ENCODE data around the gene KLLN.
A peak's percentile ranks its signal among the peaks of the same experiment; 100 is the strongest.
"Not testable (repeated sequence)": the region's sequence is repeated elsewhere in the genome, so short reads cannot be mapped to it uniquely, and the experiment has no call there.

The KLLN gene

DNA sequence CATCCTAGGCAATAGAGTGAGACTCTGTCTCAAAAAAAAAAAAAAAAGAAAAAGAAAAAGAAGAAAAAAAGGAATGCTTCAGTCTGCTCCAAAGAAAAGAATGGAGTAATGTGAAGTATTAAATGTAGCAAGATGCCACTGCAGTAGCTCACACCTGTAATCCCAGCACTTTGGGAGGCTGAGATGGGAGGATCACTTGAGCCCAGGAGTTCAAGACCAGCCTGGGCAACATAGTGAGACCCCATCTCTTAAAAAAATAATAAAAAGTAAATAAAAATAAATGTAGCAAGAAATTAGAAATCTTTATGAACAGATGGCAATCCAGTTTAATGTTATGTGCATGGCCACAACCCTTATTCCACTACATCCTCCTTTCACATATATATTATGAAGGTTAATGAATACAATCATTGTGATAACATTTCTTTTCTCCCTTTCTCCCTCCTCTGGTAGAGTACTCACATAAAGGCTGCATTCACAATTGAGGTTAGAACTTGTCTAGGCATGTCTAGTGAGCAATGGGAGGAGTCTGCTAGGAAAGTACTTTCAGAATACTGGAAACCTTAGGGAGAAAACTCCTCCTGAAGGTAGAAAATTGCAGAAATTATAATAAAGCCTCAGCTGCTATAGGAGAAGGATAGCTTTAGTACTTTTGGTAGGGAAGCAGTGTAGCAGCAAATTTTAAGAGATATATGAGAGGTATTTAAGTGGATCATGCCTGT is 20.4 kb downstream of the KLLN start:
- DNase-seq (ENCODE audit: low read depth in 2 of 2): no peak

DNA sequence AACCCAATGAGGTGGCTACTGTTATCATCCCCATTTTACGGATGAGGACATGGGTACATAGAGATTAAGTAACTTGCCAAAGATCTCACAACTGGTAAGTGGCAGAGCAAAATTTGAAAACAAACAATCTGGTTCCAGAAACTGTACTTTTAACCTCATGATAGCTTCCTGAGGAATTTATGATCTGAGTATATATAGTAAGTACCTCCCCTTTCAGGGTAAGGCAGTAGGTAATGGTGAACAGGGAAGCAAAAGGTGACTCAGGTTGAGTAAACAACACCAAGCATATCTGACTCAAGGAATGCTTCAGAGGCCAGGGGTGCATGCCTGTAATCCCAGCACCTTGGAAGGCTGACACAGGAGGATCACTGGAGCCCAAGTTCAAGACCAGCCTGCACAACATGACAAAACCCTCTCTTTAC is 21.1 kb downstream of the KLLN start:
- DNase-seq (ENCODE audit: low read depth in 2 of 2): no peak

DNA sequence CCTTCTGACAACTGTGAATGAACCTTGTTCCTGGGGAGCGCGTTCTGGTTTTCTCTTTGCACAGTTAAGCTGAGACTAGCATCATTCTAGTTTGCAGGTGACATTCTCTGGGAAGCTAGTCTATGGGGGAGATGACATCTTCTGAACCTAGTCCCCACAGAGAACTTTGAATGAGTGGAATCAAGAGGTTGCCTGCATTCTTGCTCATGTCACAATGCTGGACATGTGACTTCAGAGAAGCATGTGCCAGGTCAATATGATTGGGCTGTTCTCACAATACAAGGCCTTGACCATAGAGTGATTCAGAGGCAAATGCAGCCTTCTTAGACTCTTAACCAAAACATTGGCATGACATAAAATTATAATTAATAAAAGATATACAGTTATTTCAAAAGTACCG is 22.1 kb downstream of the KLLN start:
- no peak for DNase-seq (ENCODE audit: low read depth in 2 of 2)

- DNase-seq (ENCODE audit: low read depth in 2 of 2): no peak
Measured at GRCh38 chr10:87838650-87839049, 24.7 kb downstream of the KLLN start.

DNA sequence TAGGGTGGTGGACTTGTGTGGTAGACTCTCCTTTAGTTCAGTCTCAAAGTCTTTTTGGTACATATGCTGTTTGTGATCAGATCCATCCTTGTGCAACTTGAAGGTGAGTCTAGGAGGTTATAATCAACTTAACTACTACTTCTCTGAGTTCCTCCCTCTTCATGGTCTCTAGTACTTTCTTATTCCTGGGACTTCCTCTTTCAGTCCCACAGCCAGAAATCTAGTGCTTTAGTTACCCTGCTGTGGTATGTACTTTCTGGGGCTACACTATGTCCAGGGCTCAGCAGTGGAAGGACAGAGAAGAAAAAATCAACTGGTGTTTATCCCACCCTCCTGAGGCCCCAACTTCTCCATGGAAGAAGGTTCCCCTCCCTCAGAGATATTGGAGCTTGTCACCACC is 25.9 kb downstream of the KLLN start:
- no peak for DNase-seq (ENCODE audit: low read depth in 2 of 2)

DNA sequence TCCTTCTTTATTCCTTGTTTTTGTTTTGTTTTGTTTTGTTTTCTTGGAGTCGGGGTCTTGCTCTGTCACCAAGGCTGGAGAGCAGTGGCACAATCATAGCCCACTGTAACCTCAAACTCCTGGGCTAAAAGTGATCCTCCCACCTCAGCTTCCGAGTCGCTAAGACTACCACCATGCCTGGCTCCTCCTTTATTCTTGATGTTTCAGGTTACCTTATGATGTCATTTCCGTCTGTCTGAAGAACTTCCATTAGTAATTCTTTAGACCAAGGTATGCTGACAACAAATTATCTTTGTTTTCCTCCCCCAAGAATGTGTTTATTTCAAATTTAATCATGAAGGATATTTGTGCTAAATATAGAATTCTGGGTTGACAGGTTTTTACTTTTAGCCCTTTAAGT is 27.2 kb downstream of the KLLN start:
- no peak for DNase-seq (ENCODE audit: low read depth in 2 of 2)

GRCh38 chr10:87829986-87830729 is 33.2 kb downstream of the KLLN start:
- no peak for DNase-seq (ENCODE audit: low read depth in 2 of 2)

- DNase-seq (ENCODE audit: low read depth in 2 of 2): not testable (repeated sequence)
Measured at GRCh38 chr10:87829051-87829450, 34.3 kb downstream of the KLLN start.

- no peak for DNase-seq (ENCODE audit: low read depth in 2 of 2)
Measured at GRCh38 chr10:87827681-87828080, 35.7 kb downstream of the KLLN start.

GRCh38 chr10:87826653-87827052 is 36.7 kb downstream of the KLLN start:
- no peak for DNase-seq (ENCODE audit: low read depth in 2 of 2)

- DNase-seq (ENCODE audit: low read depth in 2 of 2): no peak
Measured at GRCh38 chr10:87819289-87819585, 44.1 kb downstream of the KLLN start.

GRCh38 chr10:87818505-87819288 is 44.6 kb downstream of the KLLN start:
- DNase-seq (ENCODE audit: low read depth in 2 of 2): peak; percentile 52 to 55

DNA sequence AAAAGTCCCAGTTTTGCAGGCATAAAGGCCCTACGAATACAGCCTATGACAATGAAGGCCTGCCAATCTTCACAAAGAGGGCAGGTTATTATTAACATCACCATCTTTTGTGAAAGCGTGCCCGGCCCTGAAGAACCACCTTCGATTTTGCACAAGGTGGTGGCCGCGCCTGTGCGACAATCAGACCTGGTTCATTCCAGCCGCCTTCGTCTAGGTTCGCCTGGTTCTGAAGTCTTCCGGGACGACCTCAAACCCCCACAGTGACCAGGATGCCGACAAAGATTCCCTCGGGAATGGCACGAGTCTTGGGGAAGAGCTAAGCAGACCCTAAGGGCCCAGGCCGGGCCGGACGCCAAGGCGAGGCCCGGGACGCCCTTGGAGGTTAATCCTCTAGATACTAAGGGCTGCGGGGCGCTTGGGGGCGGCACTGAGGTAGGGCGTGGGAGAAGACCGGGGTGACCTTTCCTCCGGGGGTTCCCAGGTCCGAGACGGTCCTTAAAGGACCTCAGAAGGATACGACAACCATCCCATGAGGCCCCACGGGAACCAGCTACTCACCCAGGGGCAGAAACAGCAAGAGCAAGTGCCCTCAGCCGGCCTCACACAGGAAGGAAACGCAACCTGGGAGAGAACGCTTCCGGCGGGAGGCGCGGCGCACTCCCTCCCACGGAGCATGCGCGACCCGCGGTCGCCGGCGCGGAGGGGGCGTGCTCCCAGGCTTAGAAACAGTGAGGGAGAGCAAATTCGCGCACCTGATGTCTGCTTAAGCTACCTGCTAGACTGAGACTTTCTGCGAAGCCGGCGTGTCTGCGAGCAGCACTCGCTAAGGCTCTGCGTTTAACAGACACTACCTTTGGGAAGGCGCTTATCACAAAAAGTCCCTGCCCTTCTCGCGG is 45.5 kb downstream of the KLLN start, which contains the start of gene ATAD1:
Gene ATAD1 (minus strand): TSS at position 618 of the 896 bp plus-strand sequence. CDS start 3,627 bp downstream, outside the sequence.
- peak; percentile 76 to 79 for DNase-seq (ENCODE audit: low read depth in 2 of 2)

GRCh38 chr10:87816898-87817608 is 46.3 kb downstream of the KLLN start:
- no peak for DNase-seq (ENCODE audit: low read depth in 2 of 2)

GRCh38 chr10:87816163-87816897 is 47.0 kb downstream of the KLLN start:
- DNase-seq (ENCODE audit: low read depth in 2 of 2): no peak
